HepG2 (cell line): Measurements from ENCODE around the gene GRID1. TPM values are rescaled to one million over a fixed set of nuclear protein-coding genes. Genes with fewer than 3 reads are reported as not detected.

ENCODE experiments used
- ATAC-seq: fragments of 200-7000 bp; cut with Tn5 transposase; 3 replicates; pipeline ENCODE4 v1.9.1; 2020; ENCODE audit warnings: mild to moderate bottlenecking, moderate library complexity
- BruUV-seq: library from RNA; stranded (reverse); fragments of 400-500 nt; replicated peaks from 2 replicates; lab custom pipeline; 2021; lab: Mats Ljungman, UMichigan
- CTCF ChIA-PET: fragments of 300-600 bp; formaldehyde crosslinking; extraction: SDS; loops from one replicate; lab custom pipeline; 2021; ENCODE audit warnings: low total read pairs, inconsistent platforms, low intra/inter-chr PET ratio; lab: Yijun Ruan, JAX
- POLR2A ChIA-PET: fragments of 350-600 bp; sonication (Branson Sonifier 250); formaldehyde crosslinking; loops from one replicate; lab custom pipeline; 2020; ENCODE audit warnings: antibody characterized with exemption, inconsistent platforms; lab: Yijun Ruan, JAX
- DNase-seq: peaks from one replicate; pipeline ENCODE4 v3.0.0-alpha.2; 2015; ENCODE audit warnings: low spot score
- FAIRE-seq: peaks from 3 replicates; lab custom pipeline; 2011; peaks lifted over from hg19 to GRCh38; lab: Jason Lieb, UNC
- H2AFZ ChIP-seq: one replicate; pipeline ENCODE4 v1.6.1; 2011; ENCODE audit warnings: low read length, inconsistent platforms
- H3K27ac ChIP-seq: fragments of 300-600 bp; 3 replicates; pipeline ENCODE4 v1.8.0; 2011; ENCODE audit warnings: mixed run types, mild to moderate bottlenecking, mixed read lengths, low read length, inconsistent platforms; ENCODE audit not compliant: insufficient read depth; ENCODE audit errors: extremely low read length
- H3K27me3 ChIP-seq, 2 experiments: fragments of 200-600 bp in 1 of 2; 2 replicates in 1 of 2; 3 replicates in 1 of 2; pipeline versions ENCODE4 v1.6.0 to v1.8.0; 2011; ENCODE audit warnings: low read length in 2 of 2, mild to moderate bottlenecking in 2 of 2, moderate library complexity in 2 of 2, inconsistent platforms in 1 of 2; ENCODE audit not compliant: insufficient read depth in 2 of 2, control insufficient read depth in 1 of 2
- H3K36me3 ChIP-seq, 2 experiments: fragments of 200-600 bp in 1 of 2; replicated peaks in 1 of 2; 2 replicates in 1 of 2; 3 replicates in 1 of 2; pipeline versions ENCODE4 v1.5.1 to v1.8.0; 2011; ENCODE audit warnings: low read length in 2 of 2, inconsistent platforms in 1 of 2; ENCODE audit not compliant: insufficient read depth in 2 of 2, control insufficient read depth in 1 of 2
- H3K4me1 ChIP-seq: 2 replicates; pipeline ENCODE4 v1.5.1; 2012; ENCODE audit warnings: low read length, inconsistent platforms; ENCODE audit not compliant: insufficient read depth
- H3K4me2 ChIP-seq: 2 replicates; pipeline ENCODE4 v1.6.0; 2011; ENCODE audit warnings: low read depth, low read length, inconsistent platforms
- H3K4me3 ChIP-seq, 3 experiments: fragments of 200-600 bp in 1 of 3; sonication (generic), shearing (Covaris generic) in 1 of 3; replicated peaks in 1 of 3; 2 replicates each; pipeline ENCODE4 v1.5.1; 2011 to 2016; ENCODE audit warnings: low read length in 3 of 3, inconsistent platforms in 2 of 3, low read depth in 2 of 3, mild to moderate bottlenecking in 2 of 3, control low read depth in 1 of 3, mixed read lengths in 1 of 3; ENCODE audit not compliant: insufficient read depth in 1 of 3
- H3K79me2 ChIP-seq: one replicate; pipeline ENCODE4 v1.6.1; 2011; ENCODE audit warnings: low read length, inconsistent platforms; ENCODE audit not compliant: insufficient read depth
- H3K9ac ChIP-seq: 2 replicates; pipeline ENCODE4 v1.6.0; 2011; ENCODE audit warnings: mild to moderate bottlenecking, low read depth, low read length, inconsistent platforms; ENCODE audit not compliant: insufficient read depth
- H3K9me3 ChIP-seq: 2 replicates; pipeline ENCODE4 v1.5.1; 2012; ENCODE audit warnings: mild to moderate bottlenecking, low read length
- H4K20me1 ChIP-seq: 2 replicates; pipeline ENCODE4 v1.6.0; 2011; ENCODE audit warnings: inconsistent platforms, mild to moderate bottlenecking, low read length, moderate library complexity; ENCODE audit not compliant: insufficient read depth
- EHMT2 ChIP-seq: fragments of 200-600 bp; sonication (generic); IDR thresholded peaks from 2 replicates; pipeline ENCODE4 v1.7.0; 2017; ENCODE audit warnings: antibody characterized with exemption, low read depth, low read length, borderline replicate concordance
- HNF4A ChIP-seq: sonication (generic); formaldehyde crosslinking; IDR thresholded peaks from 2 replicates; pipeline ENCODE4 v1.4.0; 2020; ENCODE audit warnings: missing genetic modification reagents
- PRPF4 ChIP-seq: fragments of 200-400 bp; formaldehyde crosslinking; IDR thresholded peaks from 2 replicates; pipeline ENCODE4 v1.6.1; 2016; ENCODE audit warnings: low read length, low read depth; ENCODE audit not compliant: poor library complexity, severe bottlenecking
- TFDP1 ChIP-seq: IDR thresholded peaks from 2 replicates; pipeline ENCODE4 v1.6.1; 2016; ENCODE audit warnings: missing compliant biosample characterization, missing genetic modification reagents, borderline replicate concordance
- ZNF12 ChIP-seq: sonication (generic); formaldehyde crosslinking; IDR thresholded peaks from 2 replicates; pipeline ENCODE4 v1.5.0; 2020; ENCODE audit warnings: missing genetic modification reagents
- ZNF296 ChIP-seq: sonication (generic); formaldehyde crosslinking; conservative IDR thresholded peaks from 2 replicates; pipeline ENCODE4 v1.5.0; 2020; ENCODE audit warnings: mild to moderate bottlenecking, missing genetic modification reagents
- ZNF773 ChIP-seq: sonication (generic); formaldehyde crosslinking; IDR thresholded peaks from 2 replicates; pipeline ENCODE4 v1.4.0; 2020; ENCODE audit warnings: missing genetic modification reagents, borderline replicate concordance
- WGBS: methylation state at CpG from one replicate; pipeline ENCODE4 v1.1.6; 2017; ENCODE audit warnings: low lambda C conversion rate; 5-methylcytosine and 5-hydroxymethylcytosine counted together
- in situ Hi-C: cut with HindIII; loops from 2 replicates; pipeline ENCODE4 v1.10.0; 2017; ENCODE audit warnings: low pct_unique_long_range_greater_than_20kb; ENCODE audit not compliant: extremely low pct_ligation_motif_present
- intact Hi-C: fragments of 100-400 bp; cut with micrococcal nuclease; formaldehyde crosslinking; loops from one replicate; pipeline ENCODE4 v1.10.0; 2022; ENCODE audit not compliant: unreplicated experiment
- polyA plus RNA-seq, 8 experiments: library from polyadenylated mRNA; depleted of rRNA in 3 of 8; stranded (reverse) in 7 of 8; unstranded in 1 of 8; fragments of >200 nt; fragmentation: Illumina TruSeq in 4 of 8; extraction: Trizol in 4 of 8; gene quantifications; 2 replicates each; pipeline versions ENCODE4 v1.2.1 to v1.2.3, GENCODE V29; 2011 to 2016; ENCODE audit warnings: low read depth in 4 of 8, missing spikeins in 1 of 8, mixed read lengths in 1 of 8; ENCODE audit not compliant: insufficient read depth in 1 of 8
- total RNA-seq, 5 experiments: library from RNA; depleted of rRNA; stranded (reverse); fragments of >200 nt; fragmentation: Illumina TruSeq; extraction: Trizol; gene quantifications; 2 replicates each; pipeline ENCODE4 v1.2.3, GENCODE V29; 2016; ENCODE audit warnings: low read depth in 1 of 5
- TF ChIP-seq, protein P1 (sequence below): IDR thresholded peaks from 2 replicates; pipeline ENCODE4 v1.6.1; 2016; ENCODE audit warnings: low read depth, missing genetic modification reagents, missing compliant biosample characterization
- TF ChIP-seq, protein P2 (sequence below): sonication (generic); formaldehyde crosslinking; IDR thresholded peaks from 2 replicates; pipeline ENCODE4 v1.4.0; 2020; ENCODE audit warnings: missing genetic modification reagents, borderline replicate concordance

GRID1 gene
- total and polyA plus RNA-seq, 2 of the 13 experiments (the other 11 are each of a cell fraction or from before 2014, with no cell fraction given): 0.05 TPM; not detected in 1

- no peak overlapping the region for H2AFZ ChIP-seq
- H3K4me1 ChIP-seq: no peaks in the 10 kb centered on the region
- in situ Hi-C loops: no loop called here
- H4K20me1 ChIP-seq: no peaks in the 10 kb centered on the region
- WGBS: 29% methylated on average over 3 of the region's 5 CpGs
- H3K9ac ChIP-seq: no peak overlapping the region
- ATAC-seq: no peak
- no peaks in the 10 kb centered on the region for H3K9me3 ChIP-seq
- no peak for DNase-seq
- no peak overlapping the region for H3K27ac ChIP-seq
- no peak for FAIRE-seq
- no peaks in the 10 kb centered on the region for H3K79me2 ChIP-seq
- no peak for TF ChIP-seq TFDP1 (CRISPR knock-in tag)
- TF ChIP-seq PRPF4: no peak
- no peak for TF ChIP-seq ZNF12 (CRISPR knock-in tag)
- no peak for TF ChIP-seq HNF4A (CRISPR knock-in tag)
- TF ChIP-seq, protein P1, sequence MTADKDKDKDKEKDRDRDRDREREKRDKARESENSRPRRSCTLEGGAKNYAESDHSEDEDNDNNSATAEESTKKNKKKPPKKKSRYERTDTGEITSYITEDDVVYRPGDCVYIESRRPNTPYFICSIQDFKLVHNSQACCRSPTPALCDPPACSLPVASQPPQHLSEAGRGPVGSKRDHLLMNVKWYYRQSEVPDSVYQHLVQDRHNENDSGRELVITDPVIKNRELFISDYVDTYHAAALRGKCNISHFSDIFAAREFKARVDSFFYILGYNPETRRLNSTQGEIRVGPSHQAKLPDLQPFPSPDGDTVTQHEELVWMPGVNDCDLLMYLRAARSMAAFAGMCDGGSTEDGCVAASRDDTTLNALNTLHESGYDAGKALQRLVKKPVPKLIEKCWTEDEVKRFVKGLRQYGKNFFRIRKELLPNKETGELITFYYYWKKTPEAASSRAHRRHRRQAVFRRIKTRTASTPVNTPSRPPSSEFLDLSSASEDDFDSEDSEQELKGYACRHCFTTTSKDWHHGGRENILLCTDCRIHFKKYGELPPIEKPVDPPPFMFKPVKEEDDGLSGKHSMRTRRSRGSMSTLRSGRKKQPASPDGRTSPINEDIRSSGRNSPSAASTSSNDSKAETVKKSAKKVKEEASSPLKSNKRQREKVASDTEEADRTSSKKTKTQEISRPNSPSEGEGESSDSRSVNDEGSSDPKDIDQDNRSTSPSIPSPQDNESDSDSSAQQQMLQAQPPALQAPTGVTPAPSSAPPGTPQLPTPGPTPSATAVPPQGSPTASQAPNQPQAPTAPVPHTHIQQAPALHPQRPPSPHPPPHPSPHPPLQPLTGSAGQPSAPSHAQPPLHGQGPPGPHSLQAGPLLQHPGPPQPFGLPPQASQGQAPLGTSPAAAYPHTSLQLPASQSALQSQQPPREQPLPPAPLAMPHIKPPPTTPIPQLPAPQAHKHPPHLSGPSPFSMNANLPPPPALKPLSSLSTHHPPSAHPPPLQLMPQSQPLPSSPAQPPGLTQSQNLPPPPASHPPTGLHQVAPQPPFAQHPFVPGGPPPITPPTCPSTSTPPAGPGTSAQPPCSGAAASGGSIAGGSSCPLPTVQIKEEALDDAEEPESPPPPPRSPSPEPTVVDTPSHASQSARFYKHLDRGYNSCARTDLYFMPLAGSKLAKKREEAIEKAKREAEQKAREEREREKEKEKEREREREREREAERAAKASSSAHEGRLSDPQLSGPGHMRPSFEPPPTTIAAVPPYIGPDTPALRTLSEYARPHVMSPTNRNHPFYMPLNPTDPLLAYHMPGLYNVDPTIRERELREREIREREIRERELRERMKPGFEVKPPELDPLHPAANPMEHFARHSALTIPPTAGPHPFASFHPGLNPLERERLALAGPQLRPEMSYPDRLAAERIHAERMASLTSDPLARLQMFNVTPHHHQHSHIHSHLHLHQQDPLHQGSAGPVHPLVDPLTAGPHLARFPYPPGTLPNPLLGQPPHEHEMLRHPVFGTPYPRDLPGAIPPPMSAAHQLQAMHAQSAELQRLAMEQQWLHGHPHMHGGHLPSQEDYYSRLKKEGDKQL (CRISPR knock-in tag): no peak
- no peak for TF ChIP-seq ZNF773 (CRISPR knock-in tag)
- no peak for TF ChIP-seq ZNF296 (CRISPR knock-in tag)
- TF ChIP-seq EHMT2: no peak
- TF ChIP-seq, protein P2, sequence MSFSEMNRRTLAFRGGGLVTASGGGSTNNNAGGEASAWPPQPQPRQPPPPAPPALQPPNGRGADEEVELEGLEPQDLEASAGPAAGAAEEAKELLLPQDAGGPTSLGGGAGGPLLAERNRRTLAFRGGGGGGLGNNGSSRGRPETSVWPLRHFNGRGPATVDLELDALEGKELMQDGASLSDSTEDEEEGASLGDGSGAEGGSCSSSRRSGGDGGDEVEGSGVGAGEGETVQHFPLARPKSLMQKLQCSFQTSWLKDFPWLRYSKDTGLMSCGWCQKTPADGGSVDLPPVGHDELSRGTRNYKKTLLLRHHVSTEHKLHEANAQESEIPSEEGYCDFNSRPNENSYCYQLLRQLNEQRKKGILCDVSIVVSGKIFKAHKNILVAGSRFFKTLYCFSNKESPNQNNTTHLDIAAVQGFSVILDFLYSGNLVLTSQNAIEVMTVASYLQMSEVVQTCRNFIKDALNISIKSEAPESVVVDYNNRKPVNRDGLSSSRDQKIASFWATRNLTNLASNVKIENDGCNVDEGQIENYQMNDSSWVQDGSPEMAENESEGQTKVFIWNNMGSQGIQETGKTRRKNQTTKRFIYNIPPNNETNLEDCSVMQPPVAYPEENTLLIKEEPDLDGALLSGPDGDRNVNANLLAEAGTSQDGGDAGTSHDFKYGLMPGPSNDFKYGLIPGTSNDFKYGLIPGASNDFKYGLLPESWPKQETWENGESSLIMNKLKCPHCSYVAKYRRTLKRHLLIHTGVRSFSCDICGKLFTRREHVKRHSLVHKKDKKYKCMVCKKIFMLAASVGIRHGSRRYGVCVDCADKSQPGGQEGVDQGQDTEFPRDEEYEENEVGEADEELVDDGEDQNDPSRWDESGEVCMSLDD: no peak
- TF ChIP-seq, all 625 proteins: peak for 0
- ChIA-PET CTCF (no interaction called here), POLR2A (no interaction called here)
- no TSS peak for BruUV-seq
- Histone ChIP-seq H3K4me2 (no peak overlapping the region), H3K4me3 (no peak overlapping the region), H3K27me3 (peaks cover 0 to 13% of the 10 kb centered on the region in 2 experiments; a peak in 1 of 5 replicates), H3K36me3 (no peaks in the 10 kb centered on the region)
- intact Hi-C loops: no loop called here
These were observed 763.2 kb downstream of the GRID1 start for GRCh38 chr10:85603151-85603940.
